ENCODE measurements around the gene ATXN10.

The ATXN10 gene

DNA sequence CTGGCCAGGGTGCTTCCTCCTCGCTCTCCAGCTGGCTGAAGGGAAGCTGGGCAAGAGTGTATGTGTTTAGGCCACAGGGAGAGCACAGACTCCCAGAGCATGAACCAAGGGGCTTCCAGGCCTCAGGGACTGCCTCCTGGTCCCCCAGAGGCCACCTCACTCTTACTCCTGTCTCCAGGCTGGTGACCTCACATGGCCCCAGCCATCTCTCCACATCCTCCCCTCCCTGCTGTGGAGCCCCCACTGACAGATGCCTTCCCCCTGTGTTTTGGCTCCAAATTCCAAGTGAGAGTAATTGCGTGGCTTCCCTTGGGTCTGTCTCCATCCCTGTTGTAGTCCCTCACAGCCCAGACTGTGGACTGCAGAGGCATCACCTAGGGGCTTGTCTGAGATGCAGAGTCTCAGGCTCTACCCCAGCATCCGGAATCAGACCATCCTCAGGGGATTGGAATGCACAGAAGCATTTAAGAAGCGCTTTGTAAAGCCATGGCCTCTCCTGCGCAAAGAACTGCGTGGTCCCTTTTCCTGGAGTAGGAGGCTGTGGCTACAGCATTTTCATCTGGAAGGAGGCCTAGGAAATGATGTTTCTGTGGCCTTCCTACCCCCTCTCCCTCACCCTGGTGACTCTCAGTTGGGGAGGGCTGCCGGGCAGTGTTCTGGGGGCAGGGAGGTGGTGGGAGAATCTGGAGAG is 91.1 kb downstream of the ATXN10 start:
- TF ChIP-seq, protein P1, sequence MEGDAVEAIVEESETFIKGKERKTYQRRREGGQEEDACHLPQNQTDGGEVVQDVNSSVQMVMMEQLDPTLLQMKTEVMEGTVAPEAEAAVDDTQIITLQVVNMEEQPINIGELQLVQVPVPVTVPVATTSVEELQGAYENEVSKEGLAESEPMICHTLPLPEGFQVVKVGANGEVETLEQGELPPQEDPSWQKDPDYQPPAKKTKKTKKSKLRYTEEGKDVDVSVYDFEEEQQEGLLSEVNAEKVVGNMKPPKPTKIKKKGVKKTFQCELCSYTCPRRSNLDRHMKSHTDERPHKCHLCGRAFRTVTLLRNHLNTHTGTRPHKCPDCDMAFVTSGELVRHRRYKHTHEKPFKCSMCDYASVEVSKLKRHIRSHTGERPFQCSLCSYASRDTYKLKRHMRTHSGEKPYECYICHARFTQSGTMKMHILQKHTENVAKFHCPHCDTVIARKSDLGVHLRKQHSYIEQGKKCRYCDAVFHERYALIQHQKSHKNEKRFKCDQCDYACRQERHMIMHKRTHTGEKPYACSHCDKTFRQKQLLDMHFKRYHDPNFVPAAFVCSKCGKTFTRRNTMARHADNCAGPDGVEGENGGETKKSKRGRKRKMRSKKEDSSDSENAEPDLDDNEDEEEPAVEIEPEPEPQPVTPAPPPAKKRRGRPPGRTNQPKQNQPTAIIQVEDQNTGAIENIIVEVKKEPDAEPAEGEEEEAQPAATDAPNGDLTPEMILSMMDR (IDR thresholded peaks at IDR 0.05; ENCODE audit: low read depth, low read length): no peak
- no peak for DNase-seq (ENCODE audit: extremely low read depth, low read depth)

DNA sequence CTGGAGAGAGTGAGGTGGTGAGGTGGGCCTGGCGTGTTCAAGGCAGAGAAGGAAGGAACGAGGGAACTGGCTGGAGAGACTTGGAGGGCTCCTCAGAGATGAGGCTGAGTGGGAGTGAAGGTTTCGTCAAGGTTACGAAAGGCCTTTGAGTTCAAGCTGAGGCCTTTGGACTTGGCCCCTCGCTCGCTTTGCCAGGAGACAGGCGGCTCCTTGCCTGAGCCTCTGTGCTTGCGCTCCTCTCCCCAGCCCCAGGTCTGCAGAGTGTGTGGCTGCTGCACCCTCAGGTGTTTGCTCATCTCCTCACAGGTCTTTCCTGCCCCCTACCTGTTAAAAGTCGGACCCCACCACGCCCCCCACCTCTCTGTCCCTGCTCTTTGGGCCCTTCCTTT is 91.6 kb downstream of the ATXN10 start:
- TF ChIP-seq, protein P1 (IDR thresholded peaks at IDR 0.05; ENCODE audit: low read depth, low read length): no peak
- DNase-seq (ENCODE audit: extremely low read depth, low read depth): no peak

DNA sequence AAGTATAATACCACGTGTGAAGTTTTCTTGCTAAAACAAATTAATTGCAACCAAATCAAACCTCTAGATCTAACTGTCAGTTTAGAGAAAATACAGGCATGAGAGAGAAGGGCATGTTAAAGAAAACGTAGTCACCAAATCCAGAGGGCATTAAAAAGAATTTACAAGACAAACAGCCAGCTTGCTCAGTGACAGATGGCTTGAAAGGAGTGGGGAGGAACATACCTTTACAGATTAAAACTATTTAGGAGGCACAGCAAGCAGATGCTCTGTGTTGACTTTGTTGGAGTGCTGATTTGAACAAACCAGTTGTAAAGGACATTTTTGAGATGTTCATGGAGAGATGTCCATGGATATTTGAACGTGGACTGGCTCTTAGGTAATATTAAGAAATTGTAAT is 96.9 kb downstream of the ATXN10 start:
- TF ChIP-seq, protein P1 (IDR thresholded peaks at IDR 0.05; ENCODE audit: low read depth, low read length): no peak
- no peak for DNase-seq (ENCODE audit: extremely low read depth, low read depth)

DNA sequence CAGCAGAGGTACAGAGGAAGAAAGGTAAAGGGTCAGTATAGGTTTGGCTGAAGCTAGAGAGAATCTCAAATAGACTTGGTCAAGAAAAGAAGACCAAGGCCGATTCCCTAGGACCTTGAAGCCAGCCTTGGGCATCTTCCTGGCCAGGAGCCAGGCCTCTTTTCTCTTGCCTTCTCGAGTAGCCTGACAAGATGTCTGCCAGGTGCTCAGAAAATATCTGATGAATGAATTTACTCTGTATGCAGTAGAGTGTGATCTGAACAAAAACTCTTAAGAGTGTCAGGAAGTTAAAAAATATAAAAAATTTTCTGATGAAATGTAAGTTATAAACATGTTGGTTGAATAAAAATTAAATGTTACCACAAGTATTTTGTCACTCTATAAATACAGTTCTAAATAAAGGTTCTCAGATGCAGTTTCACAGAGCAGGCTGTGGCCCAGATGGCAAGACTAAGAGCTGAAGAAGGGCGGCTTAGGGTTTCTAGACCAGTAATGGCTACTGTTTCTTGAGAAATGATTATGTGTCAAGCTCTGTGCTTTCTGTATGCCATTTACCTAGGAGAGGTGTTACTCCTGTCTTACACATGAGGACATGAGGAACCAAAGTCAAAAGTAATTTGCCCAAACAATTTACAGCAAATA is 98.1 kb downstream of the ATXN10 start:
- DNase-seq (ENCODE audit: extremely low read depth, low read depth): no peak
- TF ChIP-seq, protein P1 (IDR thresholded peaks at IDR 0.05; ENCODE audit: low read depth, low read length): no peak

DNA sequence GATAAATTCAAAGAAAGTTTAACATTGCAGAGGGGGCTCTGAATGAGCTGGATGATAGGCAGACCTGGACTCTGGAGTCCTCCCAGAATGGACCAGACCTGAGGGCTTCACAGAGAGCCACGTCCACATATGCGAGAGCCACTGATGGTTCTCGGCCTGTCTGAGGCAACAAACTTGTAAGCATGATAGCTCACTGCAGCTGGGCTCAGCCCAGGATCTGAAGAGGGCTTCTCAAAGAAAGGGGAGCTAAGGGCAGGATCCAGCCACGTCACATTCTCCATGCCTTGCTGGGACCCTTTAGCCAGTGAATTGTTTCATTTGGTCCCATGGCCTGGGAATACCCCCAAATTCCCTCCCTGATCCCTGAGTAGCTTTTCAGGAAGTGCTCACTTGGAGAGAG is 98.9 kb downstream of the ATXN10 start:
- TF ChIP-seq, protein P1 (IDR thresholded peaks at IDR 0.05; ENCODE audit: low read depth, low read length): no peak
- no peak for DNase-seq (ENCODE audit: extremely low read depth, low read depth)

DNA sequence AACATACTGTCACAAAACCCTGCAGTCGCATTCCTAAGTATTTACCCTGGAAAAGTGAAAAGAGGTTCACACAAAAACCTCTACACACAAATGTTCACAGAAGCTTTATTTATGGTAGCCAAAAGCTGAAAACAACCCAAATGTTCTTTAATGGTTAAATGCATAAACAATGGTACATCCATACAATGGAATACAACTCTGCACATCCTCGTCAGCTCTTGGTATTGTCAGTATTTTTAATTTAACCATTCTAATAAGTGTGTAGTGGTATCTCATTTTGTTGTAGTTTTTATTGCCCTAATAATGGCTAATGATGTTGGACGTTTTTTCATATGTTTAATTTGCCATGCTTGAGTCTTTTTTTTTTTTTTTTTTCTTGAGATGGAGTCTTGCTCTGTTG is 99.4 kb downstream of the ATXN10 start:
- TF ChIP-seq, protein P1 (IDR thresholded peaks at IDR 0.05; ENCODE audit: low read depth, low read length): no peak
- no peak for DNase-seq (ENCODE audit: extremely low read depth, low read depth)

DNA sequence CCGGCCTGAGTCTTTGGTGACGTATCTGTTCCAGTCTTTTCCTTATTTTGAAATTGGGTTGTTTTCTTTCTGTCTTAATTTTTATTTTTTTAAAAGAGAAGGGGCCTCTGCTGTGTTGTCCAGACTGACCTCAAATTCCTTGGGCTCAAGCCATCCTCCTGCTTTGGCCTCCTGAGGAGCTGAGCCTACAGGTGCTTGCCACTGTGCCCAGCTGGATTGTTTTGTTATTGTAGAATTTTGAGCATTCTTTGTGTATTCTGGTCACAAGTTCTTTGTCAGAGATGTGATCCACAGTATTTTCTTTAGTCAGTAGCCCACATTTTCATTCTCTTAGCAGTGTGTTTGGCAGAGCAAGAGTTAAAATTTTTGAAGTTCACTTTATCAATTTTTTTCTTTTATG is 100.1 kb downstream of the ATXN10 start:
- DNase-seq (ENCODE audit: extremely low read depth, low read depth): no peak
- TF ChIP-seq, protein P1 (IDR thresholded peaks at IDR 0.05; ENCODE audit: low read depth, low read length): no peak

Measured in AG09319 (cell line).